COLO668 (cell line): ENCODE data around the gene ACP7.
"Not testable (repeated sequence)": the region's sequence is repeated elsewhere in the genome, so short reads cannot be mapped to it uniquely, and the experiment has no call there.

Source experiments
- DNase-seq: peaks from one replicate; lab custom pipeline; 2025; ENCODE audit not compliant: unreplicated experiment; lab: John Stamatoyannopoulos, UW

ACP7 gene

GRCh38 chr19:39077323-39077722 is 6.8 kb upstream of the ACP7 start:
- no peak for DNase-seq

DNA sequence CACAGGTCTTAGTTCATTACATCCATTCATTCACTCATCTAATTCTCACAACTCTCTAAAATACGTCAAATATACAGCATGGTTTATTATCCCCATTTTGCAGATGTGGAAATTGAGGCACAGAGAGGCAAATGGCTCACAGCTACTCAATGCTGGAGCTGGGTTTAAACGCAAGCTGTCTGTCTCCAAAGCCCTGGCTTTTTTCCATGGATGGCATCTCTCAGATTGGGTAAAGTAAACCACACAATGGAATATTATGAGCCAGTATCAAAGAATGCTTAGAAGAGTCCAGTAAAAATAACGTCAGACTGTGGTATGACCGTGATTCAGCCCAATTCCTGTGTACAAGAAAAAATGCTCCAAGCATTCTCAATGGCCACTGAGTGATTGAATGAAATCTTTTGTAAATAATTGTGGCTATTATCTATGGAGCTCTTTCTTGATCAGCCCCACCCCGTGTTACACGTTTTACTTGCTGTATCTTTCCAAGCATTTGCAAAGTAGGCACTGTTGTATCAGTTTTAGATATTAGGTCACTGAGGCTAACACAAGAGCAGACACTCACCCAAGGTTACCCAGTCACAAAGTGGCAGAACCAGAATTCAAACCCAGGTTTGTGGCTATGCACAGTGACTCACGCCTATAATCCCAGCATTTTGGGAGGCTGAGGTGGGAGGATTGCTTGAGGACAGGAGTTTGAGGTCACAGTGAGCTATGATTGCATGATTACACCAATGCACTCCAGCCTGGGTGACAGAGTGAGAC is 5.5 kb upstream of the ACP7 start:
- no peak for DNase-seq

DNA sequence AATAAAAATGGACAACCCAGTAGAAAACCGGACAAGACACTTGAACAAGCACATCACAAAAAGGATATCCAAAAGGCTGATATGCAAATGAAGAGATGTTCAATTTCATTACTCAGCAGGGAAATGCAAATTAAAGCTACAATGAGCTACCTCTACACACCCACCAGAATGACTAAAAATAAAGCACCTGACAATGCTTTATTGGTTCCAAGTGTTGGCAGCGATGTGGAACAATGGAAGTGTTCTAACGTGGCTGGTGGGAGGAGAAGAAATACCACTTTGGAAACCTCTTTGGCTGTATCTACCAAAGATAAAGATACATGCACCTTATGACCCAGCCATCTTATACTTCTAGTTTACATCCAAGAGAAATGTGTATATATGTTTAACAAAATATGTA is 3.7 kb upstream of the ACP7 start:
- no peak for DNase-seq

- no peak for DNase-seq
Measured at GRCh38 chr19:39082167-39082566, 2.0 kb upstream of the ACP7 start.

DNA sequence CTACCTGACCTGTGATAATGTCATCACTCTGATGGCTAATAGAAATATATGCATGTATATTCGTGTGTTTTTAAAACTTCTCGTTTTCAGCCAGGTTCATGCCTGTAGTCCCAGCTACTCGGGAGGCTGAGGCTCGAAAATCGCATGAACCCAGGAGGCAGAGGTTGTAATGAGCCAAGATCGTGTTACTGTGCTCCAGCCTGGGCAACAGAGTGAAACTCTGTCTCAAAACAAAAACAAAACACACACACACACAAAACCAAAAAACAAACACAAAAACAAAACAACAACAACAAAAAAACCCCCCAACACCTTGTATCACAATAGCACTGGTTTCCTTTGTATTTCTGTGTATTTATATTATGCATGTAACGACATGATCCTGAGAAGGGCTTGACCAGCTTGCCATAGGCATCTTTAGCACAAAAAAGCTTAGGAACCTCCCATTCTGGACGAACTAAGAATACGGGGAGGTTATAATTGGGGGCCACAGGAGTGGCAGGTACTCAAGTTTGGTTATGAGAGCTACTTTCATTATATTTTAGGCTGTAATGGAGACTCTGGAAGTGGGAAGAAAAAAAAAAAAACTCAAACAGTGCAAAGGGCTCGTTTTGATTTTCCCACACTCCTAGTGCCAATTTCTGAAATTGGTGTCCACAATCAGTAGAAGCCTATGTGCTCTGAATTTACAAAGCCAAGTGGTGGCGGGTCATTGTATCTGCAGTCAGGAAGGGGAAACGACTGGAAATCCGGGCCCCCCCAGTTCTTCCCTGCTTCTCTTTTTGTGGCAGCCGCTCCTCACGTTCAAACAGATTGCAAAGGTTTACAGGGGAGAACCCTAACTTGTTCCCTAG is 1.2 kb upstream of the ACP7 start:
- no peak for DNase-seq

GRCh38 chr19:39083599-39083982 is 577 bp upstream of the ACP7 start:
- DNase-seq, result no peak

DNA sequence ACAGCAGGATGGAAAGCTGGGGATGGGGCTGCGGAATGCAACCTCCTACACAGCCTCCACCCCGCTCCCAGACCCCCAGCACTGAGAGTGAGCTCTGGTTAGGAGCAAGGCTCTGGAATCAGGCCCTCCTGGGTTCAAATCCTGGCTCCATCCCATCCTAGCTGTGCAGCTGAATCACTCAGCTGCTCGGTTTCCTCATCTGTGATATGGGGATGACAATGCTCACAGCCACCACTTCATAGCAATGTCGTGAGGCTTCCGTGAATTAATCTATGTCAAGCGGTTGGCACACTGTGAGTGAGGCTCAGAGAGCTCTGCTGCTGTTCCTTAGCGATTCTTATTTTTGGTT is 538 bp downstream of the ACP7 start:
- no peak for DNase-seq

- no peak for DNase-seq
Measured at GRCh38 chr19:39085392-39085791, 1.2 kb downstream of the ACP7 start.

DNA sequence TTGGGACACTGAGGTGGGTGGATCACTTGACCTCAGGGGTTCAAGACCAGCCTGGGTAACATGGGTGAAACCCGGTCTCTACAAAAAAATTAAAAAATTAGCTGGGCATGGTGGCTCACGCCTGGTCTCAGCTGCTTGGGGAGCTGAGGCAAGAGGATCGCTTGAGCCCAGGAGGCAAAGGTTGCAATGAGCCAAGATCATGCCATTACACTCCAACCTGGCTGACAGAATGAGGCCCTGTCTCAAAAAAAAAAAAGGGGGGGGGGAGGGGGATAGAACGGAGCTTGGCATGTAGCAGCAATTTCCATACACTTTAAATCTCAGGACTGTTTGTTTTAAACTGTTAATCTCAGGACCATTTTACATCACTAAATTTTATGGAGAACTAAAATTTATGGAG is 2.2 kb downstream of the ACP7 start:
- no peak for DNase-seq

- no peak for DNase-seq
Measured at GRCh38 chr19:39087907-39088686, 3.9 kb downstream of the ACP7 start.

- DNase-seq, result not testable (repeated sequence)
Measured at GRCh38 chr19:39090016-39090415, 5.8 kb downstream of the ACP7 start.

DNA sequence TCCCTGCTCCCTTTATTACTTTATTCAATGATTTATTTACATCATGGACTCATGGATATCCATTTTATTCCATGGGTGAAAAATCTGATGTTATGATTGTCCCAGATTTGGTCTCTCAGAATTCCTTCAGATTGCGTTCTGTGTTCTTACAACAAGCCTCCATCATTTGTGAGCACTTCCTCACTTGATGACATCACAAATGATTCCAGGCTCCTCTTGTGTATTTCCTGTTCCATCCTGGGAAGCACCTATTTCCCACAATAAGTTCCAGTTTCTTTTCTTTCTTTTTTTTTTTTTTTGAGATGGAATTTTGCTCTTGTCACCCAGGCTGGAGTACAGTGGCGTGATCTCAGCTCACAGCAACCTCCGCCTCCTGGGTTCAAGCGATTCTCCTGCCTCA is 6.7 kb downstream of the ACP7 start:
- DNase-seq, result no peak

DNA sequence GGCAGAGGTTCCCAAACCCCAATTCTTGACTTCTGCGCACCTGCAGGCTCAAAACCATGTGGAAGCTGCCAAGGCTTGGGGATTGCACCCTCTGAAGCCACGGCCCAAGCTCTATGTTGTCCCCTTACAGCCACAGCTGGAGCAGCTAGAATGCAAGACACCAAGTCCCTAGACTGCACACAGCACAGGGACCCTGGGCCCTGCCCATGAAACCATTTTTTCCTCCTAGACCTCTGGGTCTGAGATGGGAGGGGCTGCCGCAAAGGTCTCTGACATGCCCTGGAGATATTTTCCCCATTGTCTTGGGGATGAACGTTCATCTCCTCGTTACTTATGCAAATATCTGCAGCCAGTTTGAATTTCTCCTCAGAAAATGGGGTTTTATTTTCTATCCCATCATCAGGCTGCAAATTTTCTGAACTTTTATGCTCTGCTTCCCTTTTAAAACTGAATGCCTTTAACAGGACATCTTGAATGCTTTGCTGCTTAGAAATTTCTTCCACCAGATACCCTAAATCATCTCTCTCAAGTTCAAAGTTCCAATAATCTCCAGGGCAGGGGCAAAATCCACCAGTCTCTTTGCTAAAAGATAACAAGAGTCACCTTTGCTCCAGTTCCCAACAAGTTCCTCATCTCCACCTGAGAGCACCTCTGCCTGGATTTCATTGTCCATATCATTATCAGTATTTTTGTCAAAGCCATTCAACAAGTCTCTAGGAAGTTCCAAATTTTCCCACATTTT is 11.8 kb downstream of the ACP7 start:
- not testable (repeated sequence) for DNase-seq

GRCh38 chr19:39097299-39097698 is 13.1 kb downstream of the ACP7 start:
- no peak for DNase-seq

GRCh38 chr19:39097721-39098120 is 13.6 kb downstream of the ACP7 start:
- no peak for DNase-seq

DNA sequence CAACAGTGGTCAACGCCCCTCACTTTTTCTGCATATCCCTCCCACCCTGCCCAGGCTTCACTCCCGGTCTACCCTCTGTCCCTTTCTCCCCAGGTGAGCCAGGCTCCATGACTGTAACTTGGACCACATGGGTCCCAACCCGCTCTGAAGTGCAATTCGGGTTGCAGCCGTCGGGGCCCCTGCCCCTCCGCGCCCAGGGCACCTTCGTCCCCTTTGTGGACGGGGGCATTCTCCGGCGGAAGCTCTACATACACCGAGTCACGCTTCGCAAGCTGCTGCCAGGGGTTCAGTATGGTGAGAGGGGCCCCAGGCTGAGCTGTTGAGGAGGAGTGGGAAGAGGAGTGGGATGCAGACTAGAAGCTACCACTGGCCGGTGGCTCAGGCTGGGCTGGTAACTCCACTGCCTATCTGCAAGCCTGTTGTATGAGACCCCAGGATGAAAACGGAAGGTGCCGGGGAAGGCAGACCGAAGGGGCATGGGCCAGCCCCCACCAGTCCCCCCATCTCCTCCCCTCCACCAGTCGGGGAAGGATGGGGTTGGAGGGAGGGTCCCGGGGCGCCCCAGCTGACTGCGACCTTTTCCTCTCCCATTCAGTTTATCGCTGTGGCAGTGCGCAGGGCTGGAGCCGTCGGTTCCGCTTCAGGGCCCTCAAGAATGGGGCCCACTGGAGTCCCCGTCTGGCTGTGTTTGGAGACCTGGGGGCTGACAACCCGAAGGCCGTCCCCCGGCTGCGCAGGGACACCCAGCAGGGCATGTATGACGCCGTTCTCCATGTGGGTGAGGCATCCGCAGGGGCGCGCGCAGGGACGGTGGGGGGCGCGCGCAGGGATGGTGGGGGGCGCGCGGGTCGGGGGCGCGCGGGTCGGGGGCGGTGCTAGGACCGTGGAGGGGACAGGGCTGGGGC is 14.4 kb downstream of the ACP7 start:
- DNase-seq, result no peak

DNA sequence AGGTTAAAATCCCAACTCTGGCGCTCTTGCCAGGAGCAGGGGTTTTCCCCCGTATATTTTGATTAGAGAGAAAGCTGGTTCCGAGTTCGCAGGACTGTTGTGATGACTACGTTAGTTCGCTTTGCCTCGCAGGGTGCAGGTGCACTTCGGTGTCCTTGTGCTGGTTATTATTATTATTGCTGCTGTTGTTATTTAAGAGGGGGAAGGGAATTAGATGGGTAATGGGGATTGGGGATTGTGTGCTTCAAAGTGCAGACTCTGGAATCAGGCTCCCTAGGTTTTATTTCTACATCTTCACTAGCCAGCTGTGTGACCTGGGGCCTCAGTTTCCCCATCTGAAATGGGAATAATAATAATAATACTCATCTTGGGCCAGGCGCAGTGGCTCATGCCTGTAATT is 15.2 kb downstream of the ACP7 start:
- DNase-seq, result no peak

DNA sequence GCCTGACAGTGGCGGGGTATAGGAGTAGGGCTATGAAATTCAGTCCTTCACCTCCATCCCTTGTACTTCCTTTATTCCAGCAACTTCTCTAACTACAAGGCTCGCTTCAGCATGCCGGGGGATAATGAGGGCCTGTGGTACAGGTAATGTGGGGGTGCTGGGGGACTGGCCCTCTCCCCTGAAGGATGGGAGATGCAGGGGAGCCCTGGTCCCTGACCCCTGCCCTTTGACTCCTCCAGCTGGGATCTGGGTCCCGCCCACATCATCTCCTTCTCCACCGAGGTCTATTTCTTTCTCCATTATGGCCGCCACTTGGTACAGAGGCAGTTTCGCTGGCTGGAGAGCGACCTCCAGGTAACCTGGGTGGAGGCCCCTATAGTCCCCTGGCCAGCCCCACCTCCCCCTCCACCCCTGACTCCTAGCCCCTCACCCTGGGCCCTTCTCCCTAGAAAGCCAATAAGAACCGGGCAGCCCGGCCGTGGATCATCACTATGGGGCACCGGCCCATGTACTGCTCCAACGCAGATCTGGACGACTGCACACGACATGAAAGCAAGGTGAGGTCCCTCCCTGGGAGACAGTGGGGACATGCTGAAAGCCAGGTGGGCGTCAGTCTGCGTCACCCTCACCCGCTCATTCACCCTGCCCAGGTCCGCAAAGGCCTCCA is 16.5 kb downstream of the ACP7 start:
- no peak for DNase-seq

DNA sequence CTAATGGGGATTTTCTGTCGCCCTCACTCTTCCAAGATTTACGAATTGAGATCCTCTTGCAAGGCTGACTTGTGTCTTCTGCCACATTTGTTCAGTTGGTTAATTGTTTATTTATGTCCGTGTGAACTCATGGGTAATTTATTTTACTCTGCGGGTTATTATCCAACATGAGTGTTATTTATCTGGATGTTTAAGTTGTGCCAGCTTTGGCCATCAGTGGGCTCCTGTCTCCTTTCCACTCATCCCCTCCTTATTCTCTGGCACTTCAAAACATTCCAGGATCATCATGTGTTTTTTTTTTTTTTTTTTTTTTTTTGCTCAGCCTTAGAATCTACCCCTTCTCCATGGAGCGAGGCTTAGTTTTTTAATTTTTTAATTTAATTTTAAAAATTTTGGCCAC is 19.0 kb downstream of the ACP7 start:
- DNase-seq, result no peak

GRCh38 chr19:39104186-39104596 is 20.0 kb downstream of the ACP7 start:
- no peak for DNase-seq
